Kidney glomerular epithelial cell (primary cell): ENCODE data around the gene IARS1.

Experiments
- DNase-seq: peaks from one replicate; lab custom pipeline; 2025; lab: John Stamatoyannopoulos, UW

Gene IARS1

DNA sequence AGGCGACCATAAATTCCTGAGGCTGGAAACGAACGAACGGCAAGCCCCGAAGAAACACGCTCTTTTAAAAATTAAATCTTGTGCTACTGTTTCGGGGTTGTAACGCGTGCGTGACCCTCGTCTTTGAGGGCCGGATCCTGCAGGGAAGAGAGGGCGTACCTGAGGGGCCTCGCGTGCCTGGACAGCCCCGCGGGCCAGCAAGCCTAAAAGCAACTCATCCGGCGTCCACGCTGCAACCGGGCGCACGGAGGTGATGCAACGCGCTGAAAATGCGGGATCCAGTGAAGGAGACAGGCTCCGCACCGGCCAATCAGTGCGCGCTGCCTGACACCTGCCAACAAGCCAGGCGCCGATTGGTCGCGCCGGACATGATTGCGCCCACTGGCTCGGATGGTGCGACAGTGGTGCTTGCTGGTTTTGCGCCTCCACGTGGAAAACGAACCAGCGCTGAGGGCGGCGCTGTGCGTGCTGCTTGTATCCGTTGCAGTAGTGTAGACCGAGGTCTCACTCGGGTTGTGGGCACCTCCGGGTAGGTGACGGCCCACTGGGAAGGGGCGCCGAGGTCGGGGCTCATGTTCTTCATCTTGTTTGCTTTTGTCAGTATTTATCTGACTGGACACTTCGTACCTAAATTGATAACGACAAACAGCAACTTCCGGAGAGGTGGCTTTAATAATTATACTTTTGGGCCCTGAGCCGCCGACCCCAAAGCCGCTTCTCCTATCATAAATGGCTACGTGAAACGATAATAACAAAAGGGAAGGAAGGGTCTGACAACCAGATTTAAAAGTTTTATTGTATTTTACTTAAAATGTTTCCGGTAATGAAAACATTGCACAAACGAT, at the start of gene IARS1:
Gene IARS1 (minus strand): TSS at position 246 of the 845 bp plus-strand sequence. CDS start 4,278 bp downstream, outside the sequence.
- peak; percentile 96 for DNase-seq

DNA sequence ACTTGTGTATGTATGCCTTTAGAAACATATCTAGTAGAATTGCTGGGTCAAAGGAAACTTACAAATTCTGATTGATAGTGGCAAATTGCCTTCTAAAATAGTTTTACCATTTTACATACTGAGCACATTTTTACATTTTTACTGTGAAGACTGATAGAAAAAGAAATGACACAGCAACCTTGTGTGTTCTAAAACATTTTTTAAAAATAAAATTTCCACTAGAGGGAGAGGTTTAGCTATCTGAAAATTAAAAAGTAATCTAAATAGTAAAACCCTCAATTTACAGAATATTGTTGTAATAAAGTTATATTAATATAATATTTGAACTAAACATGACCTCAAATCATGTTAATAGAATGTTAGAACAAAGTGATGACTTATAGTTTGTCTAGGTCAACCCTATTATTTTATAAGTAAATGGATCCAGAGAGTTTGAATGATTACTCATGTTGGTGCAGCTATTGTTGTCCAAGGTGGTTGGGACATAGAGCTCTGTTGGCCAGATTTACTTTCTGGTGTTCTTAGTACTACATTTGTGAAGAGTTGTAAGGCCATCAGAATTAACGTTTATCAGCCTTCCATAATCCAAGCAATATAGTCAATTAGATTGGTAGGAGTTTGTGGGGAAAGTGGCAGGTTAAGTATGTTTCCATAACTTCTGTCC, 49.5 kb upstream of the IARS1 start:
- no peak for DNase-seq

DNA sequence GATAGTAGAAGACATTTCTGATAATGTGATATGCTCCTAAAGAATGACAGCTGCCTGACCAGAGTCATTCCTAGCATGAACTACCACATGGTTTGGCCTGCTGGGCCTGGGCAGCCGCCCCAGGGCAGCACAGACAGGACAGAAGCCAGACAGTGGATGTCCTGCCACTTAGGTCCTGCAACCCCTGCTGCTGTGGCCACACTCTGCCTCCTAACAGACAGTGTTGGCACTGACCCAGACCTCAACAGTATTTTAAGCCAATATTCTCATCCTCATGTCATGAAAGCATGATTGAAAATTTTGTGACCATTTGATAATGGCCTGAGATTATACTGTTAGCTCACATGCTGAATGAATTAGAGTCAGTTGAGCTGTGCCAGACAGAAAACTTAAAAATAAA, 48.1 kb upstream of the IARS1 start:
- no peak for DNase-seq

DNA sequence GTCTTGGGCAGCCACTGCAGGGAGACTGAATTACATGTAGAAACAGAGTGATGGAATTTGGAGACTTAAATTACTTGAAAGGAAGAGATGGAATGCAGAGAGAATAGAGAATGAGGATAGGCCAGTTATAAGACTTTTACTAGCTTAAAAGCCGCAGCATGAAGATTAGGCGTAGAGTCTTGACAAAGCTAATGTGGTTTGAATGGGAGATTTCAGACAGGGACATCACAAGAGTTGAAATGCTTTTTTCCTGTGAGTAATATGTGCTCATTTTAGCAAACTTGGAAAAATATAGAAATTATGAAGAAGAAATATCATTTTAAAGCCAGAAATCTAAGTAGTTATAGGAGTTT, 39.8 kb upstream of the IARS1 start:
- DNase-seq: no peak

DNA sequence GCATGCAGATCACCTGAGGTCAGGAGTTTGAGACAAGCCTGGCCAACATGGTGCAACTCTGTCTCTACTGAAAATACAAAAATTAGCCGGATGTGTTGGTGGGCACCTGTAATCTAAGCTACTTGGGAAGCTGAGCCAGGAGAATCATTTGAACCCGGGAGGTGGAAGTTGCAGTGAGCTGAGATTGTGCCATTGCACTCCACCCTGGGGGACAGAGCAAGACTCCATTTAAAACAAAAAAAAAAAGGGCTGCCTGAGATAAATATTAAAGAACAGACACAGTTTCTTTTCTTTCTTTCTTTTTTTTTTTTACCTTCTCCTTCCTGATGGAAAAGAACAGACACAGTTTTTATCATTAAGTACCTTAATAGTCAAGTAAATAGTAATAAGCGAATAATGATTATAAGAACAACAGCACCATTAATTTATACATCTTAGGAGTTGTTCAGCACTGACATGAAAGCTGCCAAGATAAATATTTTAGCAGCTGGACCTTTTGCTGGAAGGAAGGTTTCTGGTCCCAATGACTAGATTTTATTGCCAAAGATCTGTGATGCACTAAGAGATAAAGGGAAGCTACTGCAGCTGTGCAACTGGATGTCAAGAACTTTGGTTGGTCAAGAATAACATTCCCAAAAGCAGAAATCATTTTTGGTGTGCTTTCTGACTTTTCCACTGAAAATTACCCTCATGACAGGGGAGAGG, 39.2 kb upstream of the IARS1 start:
- DNase-seq: no peak

DNA sequence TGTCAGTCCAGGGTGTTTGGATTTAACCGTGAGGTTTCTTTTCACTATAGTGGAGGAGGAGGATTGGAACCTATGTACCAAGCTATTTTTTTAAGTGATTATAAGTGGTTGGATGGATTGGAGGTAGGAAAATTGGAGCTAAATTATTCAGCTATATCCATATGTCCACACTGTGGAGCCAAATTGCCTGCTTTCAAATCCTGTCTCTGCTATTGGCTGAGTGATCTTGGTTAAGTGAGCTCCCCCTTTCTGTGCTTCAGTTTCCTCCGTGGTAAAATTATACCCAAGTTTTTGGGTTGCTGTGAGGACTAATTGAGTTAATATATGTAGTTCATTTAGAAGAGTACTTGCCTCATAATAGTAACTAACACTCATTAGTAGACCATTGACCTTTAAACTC, 34.7 kb upstream of the IARS1 start:
- DNase-seq: peak; percentile 4

DNA sequence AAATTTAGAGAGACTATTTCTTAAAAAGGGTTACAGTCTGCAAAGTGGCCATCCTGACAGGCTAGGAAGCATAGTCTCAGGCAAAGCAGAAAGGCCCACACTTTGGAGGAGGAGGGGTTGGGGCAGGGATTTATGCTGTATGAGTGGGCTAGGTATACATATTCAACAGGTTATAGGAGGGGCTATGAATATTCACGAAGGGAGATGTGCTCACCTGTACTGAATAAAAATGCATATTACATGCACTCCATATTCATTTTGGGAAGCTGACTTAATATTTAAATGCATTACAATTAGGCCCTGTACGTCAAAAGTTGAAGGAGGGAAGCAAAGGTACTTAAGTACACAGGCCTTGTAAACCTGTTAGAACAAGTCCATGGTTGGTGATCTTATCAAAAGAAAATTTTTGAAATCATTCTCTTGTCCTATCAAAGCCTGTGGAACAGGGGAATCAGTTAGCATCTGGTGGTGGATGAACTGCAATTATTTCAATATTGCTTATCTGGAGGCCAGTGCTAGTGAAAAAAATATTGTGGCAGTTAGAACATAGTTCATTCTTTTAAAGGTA, 33.9 kb upstream of the IARS1 start:
- no peak for DNase-seq

DNA sequence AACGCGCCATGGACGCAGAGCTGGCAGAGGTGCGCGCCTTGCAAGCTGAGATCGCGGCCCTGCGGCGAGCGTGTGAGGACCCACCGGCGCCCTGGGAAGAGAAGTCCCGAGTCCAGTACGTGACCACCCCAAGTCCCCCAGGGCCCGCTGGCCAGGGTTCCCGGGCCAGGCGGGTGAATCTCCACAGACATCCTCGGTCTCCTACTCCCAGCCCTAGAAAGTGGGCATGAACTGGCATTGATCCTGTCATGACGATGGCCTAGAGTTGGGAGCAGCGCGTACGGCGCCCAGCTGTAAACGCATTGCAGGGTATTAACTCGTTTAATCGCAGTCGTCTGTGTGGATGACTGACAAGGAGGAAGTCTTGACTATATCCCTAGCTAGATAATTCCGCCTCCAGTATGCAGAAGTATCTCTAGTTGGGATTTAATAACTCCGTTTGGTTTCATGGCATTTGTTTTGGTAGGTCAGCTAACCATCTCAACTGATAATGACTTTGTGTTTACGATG, 32.5 kb upstream of the IARS1 start:
- peak; percentile 2 for DNase-seq

DNA sequence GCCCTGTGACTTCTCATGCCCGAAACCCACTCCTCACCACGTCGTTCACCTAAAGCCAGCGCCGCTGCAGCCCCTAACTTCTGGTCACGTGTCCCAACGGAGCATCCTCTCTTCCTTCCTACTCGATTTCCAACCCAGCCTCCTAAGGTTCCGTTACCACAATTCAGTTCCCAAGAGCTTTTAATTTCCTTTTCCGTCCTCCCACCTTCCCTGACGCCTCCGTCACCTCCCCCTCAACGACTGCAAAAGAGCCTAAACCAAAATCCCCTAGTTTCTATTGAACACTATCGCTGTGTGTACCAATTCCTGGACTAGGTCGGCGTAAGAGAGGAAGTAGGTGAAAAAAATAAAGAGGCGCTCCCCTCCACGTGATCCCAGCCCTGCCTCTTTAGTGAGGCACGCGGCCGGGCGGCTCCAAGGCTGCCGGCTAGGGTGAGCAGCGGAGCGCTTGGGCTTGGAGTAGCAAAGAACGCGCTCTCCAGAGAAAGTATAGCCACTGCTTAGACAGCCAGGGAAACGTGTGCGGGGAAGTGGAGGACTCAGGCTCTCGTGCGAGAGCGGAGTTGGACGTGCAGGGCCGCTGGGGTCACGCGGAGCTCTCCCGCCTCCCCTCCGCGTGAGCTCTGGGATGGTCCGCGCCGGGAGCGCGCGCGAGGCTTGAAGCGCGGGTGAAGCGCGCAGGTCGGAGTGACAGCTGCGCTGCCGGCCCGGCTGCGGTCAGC, 31.9 kb upstream of the IARS1 start, which contains the start of the genes CENPP and NOL8:
Gene CENPP (plus strand): TSS at position 685 of the 722 bp plus-strand sequence.
Gene NOL8 (minus strand): TSS at position 82 of the 722 bp plus-strand sequence. CDS start 1,189 bp downstream, outside the sequence.
- peak; percentile 91 for DNase-seq

DNA sequence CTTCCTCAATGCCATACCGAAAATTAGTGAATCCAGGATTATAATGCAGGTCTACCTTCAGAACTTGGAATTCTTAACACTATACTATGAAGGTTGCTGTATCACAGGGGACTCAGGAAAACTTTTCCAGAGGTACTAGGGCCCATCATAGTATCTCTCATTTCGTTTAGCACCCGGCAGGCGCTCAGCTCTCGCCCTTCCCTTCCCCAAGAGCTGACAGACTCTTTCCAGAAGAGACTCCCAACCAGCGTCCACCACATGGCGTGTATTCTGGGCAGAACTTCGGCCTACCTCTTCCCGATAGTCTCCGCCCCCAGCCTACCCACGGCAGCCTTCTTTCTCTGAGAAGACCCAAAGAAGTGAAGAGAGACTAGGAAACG, 31.4 kb upstream of the IARS1 start:
- peak; percentile 68 for DNase-seq

DNA sequence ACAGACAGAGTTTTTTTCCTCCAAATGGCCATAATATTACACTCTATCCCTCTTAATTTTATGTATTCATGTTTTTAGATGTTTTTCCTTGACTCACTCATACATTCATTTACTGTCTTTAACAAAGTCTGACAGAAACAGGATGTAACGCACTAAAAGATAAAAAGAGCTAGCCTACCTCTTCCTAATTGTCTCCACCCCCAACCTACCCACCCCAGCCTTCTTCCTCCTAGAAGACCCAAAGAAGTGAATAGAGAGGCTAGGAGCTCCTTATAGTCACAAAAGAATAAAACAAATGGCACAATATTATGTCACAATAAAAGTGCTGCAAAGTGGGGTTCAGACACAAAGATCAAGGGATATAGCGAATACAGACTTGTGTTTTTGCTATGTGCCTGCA, 30.9 kb upstream of the IARS1 start:
- DNase-seq: no peak

DNA sequence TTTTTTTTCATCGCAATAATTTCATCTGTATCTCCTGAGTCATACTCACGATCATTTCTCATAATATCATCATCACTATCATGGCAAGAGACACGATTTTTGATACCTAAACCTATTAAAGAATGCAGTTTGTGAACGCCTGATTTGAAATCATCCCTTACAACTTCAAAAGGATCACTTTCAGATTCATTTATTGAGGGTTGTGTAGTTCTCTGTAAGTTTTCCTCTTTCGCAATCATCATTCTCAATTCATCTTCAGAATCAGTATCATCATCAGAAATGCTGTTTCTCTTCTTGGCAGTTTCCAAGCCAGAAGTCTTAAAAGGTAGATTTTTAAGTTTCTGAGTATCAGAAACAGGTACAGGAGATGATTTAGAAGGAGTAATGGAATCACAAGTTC, 22.0 kb upstream of the IARS1 start:
- no peak for DNase-seq

DNA sequence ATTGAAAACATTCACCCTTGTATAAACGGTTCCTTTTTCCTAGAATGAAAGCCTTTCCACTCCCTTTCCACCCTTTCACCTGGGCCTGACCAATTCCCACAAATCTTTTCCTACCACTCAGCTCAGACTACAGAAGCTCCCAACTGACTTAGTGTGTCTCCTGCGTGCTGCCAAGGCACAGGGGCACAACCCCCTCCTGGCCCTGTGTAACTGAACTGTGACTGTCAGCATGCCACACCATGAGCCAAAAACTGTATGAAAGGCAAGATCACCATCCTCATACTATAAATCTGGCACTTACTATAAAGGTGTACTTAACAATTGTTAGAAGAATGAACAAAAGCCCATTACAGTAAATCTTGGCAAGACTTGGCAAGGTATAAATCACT, 20.1 kb upstream of the IARS1 start:
- no peak for DNase-seq

DNA sequence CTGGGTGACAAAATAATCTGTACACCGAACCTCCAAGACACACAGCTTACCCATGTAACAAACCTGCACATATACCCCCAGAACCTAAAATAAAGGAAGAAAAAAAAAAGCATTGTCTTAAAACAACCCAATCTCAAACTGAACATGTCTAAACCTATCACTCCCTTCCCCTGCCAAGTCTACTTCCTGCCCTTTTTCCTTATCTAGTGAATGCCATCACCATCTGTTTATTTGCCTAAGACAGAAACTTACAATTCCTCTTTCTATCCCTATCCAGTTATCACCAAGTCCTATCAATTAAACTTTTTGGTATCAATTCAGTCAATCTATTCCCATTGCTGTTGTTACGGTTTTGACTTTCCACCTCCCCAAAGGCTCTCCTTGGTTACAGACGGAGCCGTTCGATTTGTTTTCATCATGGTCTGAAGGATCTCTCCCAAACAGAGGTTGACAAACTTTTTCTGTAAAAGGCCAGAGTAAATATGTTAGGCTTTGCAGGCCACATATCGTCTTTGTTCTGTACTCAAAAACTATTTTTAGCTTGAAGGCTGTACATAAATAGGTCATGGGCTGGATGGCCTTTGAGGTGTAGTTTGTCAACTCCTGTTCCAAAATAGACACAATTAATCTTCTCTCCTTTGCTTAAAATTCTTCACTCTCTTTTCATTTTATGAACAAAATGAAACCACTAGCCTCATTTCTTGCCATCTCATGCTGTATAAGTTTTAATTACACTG, 19.6 kb upstream of the IARS1 start:
- DNase-seq: no peak

DNA sequence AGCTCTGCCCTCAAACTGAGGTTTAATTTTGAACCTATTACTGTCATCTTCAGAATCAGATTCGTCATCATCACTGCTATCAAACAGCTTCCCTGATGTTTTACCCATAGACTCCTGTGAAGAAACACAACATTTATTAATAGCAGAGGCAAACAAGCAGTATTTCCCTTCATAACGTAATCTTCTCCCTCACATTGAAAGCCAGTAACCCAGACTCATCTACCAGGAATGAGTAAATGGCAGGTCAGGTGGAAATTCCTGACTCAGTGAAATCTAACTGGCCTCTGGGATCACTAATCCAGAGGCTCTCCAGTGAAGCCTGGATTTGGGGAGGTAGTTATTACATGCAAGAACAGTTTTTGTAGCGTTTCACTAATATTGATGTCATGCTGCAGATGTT, 17.1 kb upstream of the IARS1 start:
- DNase-seq: no peak

DNA sequence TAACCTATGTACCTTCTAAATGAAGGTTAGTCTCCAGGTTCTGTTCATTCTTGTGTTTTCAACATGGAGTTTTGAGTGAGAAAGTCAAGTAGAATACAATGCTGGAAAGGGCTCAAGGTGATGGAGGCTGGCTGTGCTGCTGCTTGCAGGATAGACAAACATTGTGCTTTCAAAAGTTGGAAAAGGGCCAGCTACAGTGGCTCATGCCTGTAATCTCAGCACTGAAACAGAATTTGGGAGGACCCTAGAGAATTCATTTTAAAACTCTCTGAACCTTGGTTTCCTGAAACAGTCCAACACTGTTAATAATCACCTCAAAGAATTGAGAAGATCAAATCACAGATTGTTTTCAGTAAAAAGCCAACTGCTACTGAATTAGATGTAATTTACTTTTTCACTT, 15.4 kb upstream of the IARS1 start:
- DNase-seq: no peak

DNA sequence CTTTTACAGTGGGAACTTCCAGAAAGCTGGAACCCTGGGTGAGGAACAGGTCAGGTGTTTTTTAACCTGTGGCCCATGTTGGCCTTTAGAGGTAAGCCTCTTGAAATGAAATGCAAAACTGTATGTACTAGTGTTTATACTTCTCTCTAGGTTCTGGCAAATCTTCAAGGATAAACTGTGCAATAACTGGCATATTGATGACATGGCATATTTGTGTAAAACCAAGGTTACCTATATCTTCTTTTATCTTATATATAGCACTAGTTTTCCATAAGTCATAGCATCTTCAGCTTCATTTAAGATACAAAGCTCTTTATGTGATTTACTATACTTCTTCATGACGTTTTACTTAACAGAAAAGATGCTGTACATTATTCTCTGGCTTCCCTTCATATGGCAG, 7.4 kb upstream of the IARS1 start:
- DNase-seq: no peak

DNA sequence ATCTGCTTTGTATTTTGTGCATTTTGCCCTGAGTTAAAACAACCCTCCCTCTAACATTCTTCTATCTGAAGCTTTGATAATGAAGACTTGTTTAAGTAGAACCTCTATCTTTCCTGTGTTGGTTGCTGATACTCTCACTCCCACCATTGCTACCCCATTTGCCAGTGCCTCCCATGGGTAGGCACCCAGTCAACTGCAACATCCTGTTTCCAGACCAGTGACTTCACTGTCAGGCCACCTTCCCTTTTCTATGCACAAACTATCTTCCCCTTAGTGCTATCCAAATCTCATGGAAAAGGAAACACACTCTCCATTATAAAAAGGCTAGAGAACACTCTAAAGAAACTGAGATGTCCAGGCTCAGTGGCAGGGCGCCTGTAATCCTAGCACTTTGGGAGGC, 5.6 kb upstream of the IARS1 start:
- DNase-seq: no peak

DNA sequence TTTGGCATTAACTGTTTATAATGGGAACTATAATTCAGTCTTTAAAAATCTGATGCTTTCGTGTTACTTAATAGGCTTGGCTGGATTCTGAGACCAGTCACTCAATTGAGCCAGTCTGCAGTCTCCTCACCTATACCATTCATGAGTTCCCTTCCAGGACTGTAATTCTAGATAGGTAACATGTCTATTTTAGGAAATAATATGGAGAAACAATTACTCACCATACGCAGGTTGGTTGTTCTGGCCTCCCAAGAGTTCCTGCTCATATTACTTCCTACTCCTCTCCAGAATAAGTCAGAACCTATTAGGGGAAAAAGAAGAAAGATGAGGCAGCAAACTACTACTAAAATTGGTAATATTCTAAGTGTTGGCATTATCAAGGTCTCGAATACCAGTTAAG, 4.5 kb upstream of the IARS1 start:
- no peak for DNase-seq

DNA sequence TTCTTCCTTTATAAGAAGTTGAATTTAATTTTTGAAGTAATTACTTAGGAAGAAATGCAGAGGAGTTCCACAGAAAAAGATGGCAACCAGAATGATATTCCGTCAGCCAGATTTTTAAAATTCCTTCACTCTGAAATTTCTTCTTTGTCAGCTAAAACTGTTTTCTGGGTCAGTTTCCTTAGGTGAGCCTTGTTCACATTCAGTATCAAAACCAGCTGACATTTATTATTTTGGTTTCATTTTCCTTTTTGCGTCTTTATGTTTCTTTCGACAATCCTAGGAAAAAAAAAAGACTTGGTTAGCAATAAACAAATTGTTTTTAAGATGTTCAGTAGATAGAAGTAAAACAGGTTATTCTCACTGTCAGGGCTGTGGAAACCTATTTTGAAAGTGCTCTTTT, 4.1 kb upstream of the IARS1 start:
- DNase-seq: no peak

DNA sequence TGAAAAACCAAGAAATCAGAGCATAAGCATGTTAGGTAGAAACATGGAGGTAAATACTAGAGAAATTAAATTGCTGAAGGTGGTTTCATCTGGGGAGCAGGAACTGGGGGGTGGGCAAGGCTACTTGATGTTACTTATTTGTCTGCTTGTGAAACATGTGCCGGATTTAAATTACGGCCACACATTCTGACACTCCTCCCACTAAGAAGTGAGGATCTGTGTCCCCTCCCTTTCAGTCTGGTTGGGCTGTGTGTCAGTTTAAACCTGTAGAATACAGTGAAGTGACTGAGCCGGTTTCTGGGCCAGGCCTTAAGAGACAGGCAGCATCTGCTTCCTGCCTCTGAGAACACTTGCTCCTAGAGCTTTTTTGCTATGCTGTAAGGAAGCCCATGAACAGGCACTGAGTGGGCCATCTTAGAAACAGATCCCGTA, 2.3 kb upstream of the IARS1 start:
- DNase-seq: no peak
